C1 segment of cervical spinal cord (tissue), 14 donors: ENCODE measurements around the gene DSE.

Source experiments
- DNase-seq, 14 donors: peaks; one replicate each; lab custom pipeline; 2025; lab: John Stamatoyannopoulos, UW

Gene DSE

GRCh38 chr6:116386581-116387299, 16.0 kb downstream of the DSE start:
- DNase-seq, result no peak

GRCh38 chr6:116387374-116387773, 16.6 kb downstream of the DSE start:
- no peak for DNase-seq

- no peak for DNase-seq
These were observed 18.2 kb downstream of the DSE start for GRCh38 chr6:116388924-116389323.

GRCh38 chr6:116389357-116389756, 18.6 kb downstream of the DSE start:
- no peak for DNase-seq

- DNase-seq, result no peak
These were observed 19.8 kb downstream of the DSE start for GRCh38 chr6:116390581-116390980.

- DNase-seq, result no peak
These were observed 21.6 kb downstream of the DSE start for GRCh38 chr6:116392132-116393013.

GRCh38 chr6:116393430-116393829, 22.7 kb downstream of the DSE start:
- DNase-seq, result no peak

- DNase-seq, result no peak
These were observed 24.9 kb downstream of the DSE start for GRCh38 chr6:116395647-116396046.

- DNase-seq, result no peak
These were observed 25.7 kb downstream of the DSE start for GRCh38 chr6:116396441-116396840.

GRCh38 chr6:116397914-116398313, 27.2 kb downstream of the DSE start:
- no peak for DNase-seq

- no peak for DNase-seq
These were observed 27.7 kb downstream of the DSE start for GRCh38 chr6:116398316-116399010.

GRCh38 chr6:116399287-116399686, 28.5 kb downstream of the DSE start:
- DNase-seq, result no peak

- no peak for DNase-seq
These were observed 29.6 kb downstream of the DSE start for GRCh38 chr6:116400328-116400727.

- DNase-seq, result no peak
These were observed 31.6 kb downstream of the DSE start for GRCh38 chr6:116402108-116402937.

GRCh38 chr6:116403205-116403604, 32.5 kb downstream of the DSE start:
- no peak for DNase-seq

- no peak for DNase-seq
These were observed 33.9 kb downstream of the DSE start for GRCh38 chr6:116404696-116405095.

- peak in 1 of 14 donors; percentile 22 for DNase-seq
These were observed 34.4 kb downstream of the DSE start for GRCh38 chr6:116405138-116405537.

GRCh38 chr6:116405652-116406356, 35.1 kb downstream of the DSE start:
- no peak for DNase-seq

GRCh38 chr6:116406678-116407345, 36.1 kb downstream of the DSE start:
- DNase-seq, result no peak

- no peak for DNase-seq
These were observed 37.7 kb downstream of the DSE start for GRCh38 chr6:116408491-116408890.
